COLO829 (cell line): ENCODE measurements around the gene HSD17B4.
"Not testable (repeated sequence)": the region's sequence is repeated elsewhere in the genome, so short reads cannot be mapped to it uniquely, and the experiment has no call there.

Experiments
- DNase-seq: peaks from one replicate; pipeline ENCODE4 v3.0.0; 2012; ENCODE audit warnings: low spot score

The HSD17B4 gene

DNA sequence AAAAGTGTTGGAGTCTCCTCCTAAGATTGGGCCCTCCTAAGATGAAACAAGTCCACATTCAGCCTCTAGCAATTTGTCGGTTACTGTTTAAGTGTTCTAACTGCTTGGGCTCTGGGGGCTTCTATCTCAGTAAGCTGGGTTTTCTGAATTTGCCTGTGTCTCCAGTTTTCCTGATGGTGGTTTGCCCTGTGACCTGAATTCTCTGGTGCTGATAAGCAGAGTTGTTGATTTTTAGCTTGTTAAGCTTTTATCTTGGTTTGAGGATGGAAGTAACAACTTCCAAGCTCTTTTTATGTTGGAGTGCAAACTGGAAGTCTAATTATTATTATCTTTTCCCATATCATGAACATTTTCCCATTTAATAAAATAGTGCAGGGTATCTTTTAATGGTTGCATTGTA lies 30.9 kb downstream of the HSD17B4 start:
- no peak for DNase-seq

DNA sequence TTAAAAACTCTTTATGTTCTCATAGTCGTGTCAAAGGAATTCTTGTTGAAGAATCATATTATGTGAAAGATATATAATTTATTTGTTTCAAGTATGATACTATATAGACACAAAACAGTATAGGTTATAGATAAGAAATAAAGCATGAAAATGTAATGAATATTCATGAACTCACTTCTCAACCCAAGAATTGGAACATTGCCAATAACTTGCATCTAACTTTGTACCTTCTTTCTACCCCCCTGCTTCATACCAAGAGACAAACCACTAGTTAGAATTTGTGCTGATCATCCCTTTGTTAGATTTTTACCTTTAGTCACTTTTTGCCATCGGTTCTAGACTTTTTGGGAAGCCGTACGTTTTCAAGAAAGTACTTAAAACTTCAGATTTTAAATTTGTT lies 32.6 kb downstream of the HSD17B4 start:
- no peak for DNase-seq

DNA sequence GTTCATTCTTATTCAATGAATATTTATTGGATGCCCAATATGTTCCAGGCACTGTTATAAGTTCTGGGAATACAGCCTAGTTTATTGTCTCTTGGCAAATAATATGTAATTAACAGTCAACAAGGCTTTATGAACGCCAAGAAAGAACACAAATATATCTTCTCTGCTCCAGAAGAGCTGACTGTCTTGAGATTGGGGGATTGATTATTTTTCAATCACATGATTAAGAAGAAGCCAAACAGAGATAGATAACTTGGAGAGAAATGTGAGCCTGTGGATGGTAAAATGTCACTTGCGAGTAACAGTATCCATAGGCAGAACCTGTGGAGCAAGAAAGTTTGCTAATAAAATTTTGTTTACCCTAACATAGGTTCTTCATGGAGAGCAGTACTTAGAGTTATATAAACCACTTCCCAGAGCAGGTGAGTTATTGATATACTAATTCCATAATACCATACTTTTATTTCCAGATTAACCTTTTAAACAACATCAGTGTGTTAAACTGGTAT lies 49.4 kb downstream of the HSD17B4 start:
- DNase-seq = no peak

DNA sequence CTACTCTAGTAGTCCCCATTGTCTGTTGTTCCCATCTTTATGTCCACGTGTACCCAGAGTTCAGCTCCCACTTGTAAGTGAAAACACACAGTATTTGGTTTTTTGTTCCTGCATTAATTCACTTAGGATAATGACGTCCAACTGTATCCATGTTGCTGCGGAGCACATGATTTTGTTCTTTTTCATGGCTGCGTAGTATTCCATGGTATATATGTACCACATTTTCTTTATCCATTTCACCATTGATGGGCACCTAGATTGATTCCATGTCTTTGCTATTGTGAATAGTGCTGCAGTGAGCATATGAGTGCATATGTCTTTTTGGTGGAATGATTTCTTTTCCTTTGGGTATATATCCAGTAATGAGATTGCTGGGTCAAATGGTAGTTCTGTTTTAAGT lies 51.6 kb downstream of the HSD17B4 start:
- not testable (repeated sequence) for DNase-seq

DNA sequence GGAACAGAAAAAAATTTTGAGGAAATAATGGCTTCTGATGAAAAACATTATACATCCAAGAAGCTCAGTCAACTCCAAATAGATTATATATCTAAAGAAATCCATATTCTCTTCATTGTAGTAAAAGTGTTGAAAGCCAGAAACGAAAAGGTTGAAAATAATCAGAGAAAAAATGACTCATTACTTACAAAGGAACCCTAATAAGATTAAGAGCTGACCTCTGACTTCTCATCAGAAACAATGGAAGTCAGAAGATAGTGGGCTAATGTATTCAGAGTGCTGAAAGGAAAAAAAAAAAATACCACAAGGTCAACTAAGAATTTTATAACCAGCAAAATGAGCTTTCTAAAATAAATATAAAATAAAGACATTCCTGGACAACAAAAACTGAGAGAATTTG lies 60.0 kb downstream of the HSD17B4 start:
- no peak for DNase-seq

DNA sequence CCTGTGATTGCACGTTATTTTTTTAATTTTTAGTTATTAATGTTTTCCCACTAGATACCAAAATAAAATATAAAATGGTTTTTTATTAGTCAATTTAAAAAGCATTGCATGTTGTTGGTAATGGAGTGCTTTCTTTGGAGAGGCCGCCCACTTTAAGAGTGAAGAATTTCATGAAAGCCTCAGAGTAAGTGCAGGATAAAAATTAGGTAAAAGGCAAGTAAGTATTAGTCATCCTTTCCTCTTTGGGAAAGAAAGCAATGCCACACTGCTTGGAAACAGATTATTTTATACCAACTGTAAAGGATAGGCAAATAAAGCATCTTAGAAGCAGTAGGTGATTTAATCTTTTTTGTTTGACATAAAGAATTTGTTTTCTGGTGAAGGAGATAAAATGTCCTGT lies 62.9 kb downstream of the HSD17B4 start:
- no peak for DNase-seq

DNA sequence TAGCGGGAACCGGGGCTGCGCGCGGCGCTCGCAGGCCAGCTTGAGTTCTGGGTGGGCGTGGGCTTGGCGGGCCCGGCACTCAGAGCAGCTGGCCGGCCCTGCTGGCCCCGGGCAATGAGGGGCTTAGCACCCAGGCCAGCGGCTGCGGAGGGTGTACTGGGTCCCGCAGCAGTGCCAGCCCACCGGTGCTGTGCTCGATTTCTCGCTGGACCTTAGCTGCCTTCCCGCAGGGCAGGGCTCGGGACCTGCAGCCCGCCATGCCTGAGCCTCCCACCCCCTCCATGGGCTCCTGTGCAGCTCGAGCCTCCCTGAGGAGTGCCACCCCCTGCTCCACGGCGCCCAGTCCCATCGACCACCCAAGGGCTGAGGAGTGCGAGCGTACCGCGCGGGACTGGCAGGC lies 64.8 kb downstream of the HSD17B4 start:
- DNase-seq = not testable (repeated sequence)

DNA sequence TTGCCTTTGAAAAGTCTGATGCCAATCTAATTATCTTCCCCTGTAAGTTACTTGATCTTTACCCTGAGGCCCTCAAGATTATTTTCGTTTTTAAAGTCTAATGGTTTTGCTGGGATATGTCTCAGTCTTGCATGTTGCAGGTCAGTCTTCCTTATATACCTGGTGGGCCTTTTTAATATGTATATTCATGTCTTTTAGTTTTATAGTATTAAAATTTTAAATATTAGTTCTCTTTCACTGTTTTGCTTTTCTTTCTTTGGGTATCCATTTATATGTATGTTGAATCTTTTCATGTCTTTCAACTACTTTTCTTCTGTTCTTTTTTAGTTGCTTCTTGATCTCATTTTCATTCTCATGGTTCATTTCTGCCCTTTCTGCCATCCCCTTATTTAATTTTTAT lies 68.9 kb downstream of the HSD17B4 start:
- no peak for DNase-seq

DNA sequence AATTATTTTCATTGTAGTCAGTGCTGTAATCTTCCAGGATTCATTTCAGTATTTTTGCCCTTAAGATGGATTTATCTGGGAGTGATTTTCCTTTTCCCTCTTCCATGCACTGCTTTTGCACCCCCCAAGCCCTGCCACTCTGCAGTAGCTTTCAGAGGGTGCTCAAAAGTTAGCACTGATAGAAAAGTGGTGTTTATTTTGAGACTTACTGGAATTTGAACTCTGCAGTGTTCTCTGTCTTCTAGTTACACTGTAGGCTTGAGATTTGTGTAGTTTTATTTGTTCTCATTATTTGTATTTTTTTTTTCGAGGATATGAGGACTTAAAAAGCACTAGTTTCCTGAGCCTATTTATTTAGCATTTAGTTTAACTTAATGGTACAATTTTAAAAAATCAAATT lies 70.5 kb downstream of the HSD17B4 start:
- no peak for DNase-seq

DNA sequence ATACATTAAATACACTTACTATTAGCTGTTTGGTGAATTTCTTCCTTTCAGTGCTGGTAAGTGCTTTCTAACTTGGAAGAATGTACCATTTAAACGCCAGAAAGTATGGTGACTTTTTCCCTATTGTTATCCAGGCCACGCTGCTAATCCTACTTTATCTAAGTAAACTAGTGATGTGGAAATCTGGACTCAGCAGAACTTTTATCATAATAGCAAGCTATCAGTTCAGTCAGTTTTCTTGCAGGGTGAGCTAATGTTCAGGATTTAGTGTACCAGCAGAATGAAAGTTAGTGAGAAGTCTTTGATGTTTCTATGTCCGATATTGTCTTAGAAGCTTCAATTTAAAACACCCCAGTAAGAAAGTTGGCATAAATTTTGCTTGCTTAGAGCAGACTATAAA lies 72.2 kb downstream of the HSD17B4 start:
- no peak for DNase-seq

DNA sequence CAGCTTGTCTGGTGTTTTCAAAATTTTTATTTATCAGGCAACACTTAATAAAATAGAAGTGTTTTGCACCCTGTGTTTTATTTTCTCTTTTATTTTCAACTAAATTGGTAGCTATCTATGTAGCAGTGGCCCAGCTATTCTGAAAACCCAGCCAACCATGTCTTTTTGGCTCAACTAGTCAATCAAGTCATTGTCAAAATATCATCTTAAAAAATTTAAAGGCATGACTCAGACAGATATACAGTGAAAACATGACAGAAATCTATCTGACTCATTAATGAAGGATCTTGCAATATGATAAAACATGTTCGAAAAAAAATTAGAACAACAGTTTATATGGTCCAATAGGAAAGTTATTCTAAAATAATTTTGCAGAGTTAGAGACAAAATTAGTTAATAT lies 75.1 kb downstream of the HSD17B4 start:
- peak; percentile 6 for DNase-seq

DNA sequence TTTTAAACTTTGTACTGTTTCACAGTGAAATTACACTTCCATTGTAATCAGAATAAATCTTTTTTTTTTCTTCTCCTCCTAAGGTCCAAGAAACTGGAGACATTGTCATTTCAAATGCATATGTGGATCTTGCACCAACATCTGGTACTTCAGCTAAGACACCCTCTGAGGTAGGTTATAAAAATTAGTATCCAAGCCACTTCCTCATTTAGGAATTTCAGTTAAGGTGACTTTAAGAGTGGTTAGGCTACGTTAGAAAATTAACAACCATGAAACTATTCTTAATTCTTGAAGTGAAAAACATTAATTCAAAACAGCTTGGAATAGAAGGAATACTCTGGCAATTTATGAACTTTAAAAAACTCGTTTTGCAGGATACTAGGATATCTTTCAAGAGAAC lies 77.5 kb downstream of the HSD17B4 start:
- DNase-seq = no peak

DNA sequence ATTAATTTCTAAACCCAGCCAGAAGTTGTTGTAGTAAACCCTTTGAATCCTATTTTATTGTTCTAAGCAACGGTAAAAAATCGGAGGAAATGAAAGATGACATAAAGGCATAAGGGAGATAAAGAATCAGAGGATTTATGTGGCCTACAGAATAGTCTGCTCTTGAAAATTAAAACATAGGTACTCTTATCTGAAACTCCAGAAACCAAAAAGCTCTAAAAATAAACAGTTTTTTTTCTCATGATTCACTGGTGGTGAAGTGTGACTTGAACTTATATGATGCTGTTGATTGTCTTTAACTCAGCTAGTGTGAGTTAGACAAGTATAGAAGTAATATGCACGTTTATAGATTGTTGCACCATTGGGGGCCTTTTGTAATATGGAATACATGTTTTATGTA lies 80.3 kb downstream of the HSD17B4 start:
- DNase-seq = no peak

DNA sequence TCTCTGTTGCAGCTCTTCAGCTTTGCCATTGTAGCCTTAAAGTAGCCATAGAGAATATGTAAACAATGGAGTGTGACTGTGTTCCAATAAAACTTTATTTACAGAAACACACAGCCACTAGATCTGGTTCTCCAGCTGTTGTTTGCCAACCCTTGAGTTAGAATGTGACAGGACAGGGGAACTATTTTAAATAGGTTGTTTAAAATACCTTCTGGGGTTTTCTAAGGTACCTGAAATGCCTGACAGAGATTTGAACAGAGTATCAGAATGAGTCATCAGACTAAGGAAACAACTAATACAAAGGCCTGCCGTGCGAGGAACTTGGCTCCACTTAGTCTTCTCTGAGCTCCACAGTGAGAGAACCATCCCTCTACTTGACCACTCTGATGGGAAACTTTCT lies 85.4 kb downstream of the HSD17B4 start:
- no peak for DNase-seq

DNA sequence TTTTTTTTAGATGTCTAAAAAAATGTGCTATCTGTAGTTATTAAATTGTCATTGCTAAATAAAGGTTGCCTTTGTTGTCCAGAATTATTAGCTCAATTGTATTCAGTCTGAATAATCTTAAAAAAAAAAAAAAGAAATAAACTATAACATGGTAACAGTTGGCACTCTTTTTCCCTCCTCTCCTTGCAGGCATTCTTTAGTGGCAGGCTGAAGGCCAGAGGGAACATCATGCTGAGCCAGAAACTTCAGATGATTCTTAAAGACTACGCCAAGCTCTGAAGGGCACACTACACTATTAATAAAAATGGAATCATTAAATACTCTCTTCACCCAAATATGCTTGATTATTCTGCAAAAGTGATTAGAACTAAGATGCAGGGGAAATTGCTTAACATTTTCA lies 89.4 kb downstream of the HSD17B4 start:
- no peak for DNase-seq

DNA sequence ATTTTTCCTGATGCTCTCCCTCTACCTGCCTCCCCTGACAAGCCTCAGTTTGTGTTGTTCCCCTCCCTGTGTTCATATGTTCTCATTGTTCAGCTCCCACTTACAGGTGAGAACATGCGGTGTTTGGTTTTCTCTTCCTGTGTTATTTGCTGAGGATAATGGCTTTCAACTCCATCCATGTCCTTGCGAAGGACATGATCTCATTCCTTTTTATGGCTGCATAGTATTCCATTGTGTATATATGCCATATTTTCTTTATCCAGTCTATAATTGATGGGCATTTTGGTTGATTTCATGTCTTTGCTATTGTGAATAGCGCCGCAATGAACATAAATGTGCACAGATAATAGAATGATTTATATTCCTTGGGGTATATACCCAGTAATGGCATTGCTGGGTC lies 99.5 kb downstream of the HSD17B4 start:
- no peak for DNase-seq

DNA sequence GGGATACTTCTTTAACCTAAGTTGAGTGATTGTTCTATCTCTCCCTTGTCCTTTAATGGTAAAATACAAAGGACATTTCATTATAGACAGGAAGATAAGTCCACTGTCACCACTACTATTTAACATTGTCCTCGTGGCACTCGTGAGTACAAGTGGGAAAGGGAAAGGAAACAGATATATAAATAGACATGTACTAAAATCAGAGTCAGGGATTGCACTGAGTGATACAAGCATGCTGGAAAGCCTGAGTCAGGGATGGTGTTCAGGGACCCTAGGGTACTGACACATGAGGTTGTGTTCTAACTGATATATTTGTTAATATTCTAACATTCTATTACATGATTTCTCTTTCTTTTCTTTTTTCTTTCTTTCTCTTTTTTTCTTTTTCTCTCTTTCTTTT lies 102.3 kb downstream of the HSD17B4 start:
- DNase-seq = no peak

DNA sequence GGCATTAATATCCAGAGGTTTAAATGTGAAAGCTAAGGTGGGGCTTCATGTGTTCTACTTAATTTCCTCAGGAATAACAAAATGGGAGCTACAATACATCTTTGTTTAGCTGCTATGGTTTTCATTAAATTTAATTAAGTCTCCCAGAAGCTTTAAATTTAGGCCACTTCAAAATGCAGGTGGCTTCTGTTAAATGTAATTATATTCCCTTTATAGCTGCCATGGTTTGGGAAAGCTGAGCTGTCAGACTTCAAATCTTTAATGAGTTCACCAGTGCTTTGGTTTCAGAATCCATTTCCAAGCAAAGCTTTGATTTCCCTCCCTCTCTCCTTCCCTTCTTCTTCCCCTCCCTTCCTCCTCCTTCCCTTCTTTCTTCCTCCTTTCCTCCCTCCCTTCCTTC lies 118.6 kb downstream of the HSD17B4 start:
- no peak for DNase-seq

DNA sequence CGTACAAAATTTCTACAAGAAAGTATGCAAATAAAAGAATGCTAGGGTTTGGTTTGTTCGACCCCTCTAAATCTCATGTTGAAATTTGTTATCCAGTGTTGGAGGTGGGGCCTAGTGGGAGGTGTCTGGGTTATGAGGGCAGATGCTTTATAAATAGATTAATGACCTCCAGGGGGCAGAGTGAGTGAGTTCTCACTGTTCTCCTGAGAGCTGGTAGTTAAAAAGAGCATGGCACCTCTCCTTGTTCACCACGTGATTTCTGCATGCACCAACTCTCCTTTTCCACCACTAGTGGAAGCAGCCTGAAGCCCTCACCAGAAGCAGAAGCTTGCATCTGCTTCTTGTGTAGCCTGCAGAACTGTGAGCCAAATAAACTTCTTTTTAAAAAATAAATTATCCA lies 126.6 kb downstream of the HSD17B4 start:
- no peak for DNase-seq

DNA sequence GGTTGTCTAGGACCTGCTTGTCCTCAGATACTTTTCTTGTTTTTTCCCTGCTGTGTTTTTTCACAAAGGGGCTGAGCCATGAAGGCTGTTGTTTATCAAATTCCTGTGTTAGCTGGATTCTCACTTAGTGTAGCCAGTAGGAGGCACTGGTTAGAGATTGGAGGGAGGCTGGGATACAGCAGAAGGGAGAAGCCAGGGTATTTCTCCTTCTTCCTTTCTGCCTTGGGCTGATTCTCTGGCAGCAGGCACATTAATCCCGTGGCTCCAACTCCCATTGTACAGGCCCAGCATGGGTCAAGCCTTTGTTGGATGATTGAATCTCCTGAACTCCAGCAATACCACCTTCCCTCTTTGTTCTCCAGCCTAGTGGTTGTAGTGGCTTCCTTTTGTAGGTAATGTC lies 130.7 kb downstream of the HSD17B4 start:
- no peak for DNase-seq

DNA sequence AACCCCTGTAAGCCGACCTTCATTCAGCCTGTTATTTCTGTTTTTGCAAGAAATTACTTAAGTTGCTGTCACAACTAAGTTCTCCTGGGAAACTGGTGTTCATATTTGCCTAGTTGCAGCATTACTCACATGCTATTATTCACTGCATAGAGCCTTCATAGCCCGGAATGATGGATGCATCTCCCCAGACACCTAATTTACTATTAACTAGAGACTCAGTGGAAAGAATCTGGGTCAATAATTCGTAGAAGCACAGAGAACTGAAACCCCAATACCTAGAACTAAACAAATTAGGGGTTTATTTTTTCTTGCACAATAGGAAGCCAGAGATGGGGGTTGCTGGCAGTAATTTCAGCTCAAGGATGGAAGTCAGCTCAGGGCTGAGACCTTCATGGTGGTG lies 131.4 kb downstream of the HSD17B4 start:
- DNase-seq = no peak
